HepG2 (cell line): ENCODE results near the gene DYNC2LI1. TPM values are rescaled to one million over a fixed set of nuclear protein-coding genes. Genes with fewer than 3 reads are reported as not detected.

ENCODE experiments used
- ETV5 ChIP-seq: IDR thresholded peaks from 2 replicates; pipeline ENCODE4 v1.6.1; 2018; ENCODE audit warnings: missing biosample characterization, missing genetic modification reagents, inconsistent platforms, borderline replicate concordance
- FOSL2 ChIP-seq: sonication (generic); formaldehyde crosslinking; IDR thresholded peaks from 2 replicates; pipeline ENCODE4 v1.4.0; 2020; ENCODE audit warnings: missing genetic modification reagents
- HNF1A ChIP-seq, 2 experiments: sonication (generic) in 1 of 2; formaldehyde crosslinking in 1 of 2; IDR thresholded peaks; 2 replicates each; pipeline versions ENCODE4 v1.4.0 to v1.6.1; 2016 to 2020; ENCODE audit warnings: borderline replicate concordance in 1 of 2, low read depth in 1 of 2, mild to moderate bottlenecking in 1 of 2, missing genetic modification reagents in 1 of 2
- HNF4A ChIP-seq: sonication (generic); formaldehyde crosslinking; IDR thresholded peaks from 2 replicates; pipeline ENCODE4 v1.4.0; 2020; ENCODE audit warnings: missing genetic modification reagents
- HNF4G ChIP-seq, 2 experiments: sonication (generic) in 1 of 2; formaldehyde crosslinking in 1 of 2; IDR thresholded peaks; 2 replicates each; pipeline versions ENCODE4 v1.4.0 to v1.6.1; 2011 to 2020; ENCODE audit warnings: borderline replicate concordance in 2 of 2, low read depth in 2 of 2, mild to moderate bottlenecking in 2 of 2, low read length in 1 of 2, missing genetic modification reagents in 1 of 2, moderate library complexity in 1 of 2
- KAT8 ChIP-seq: IDR thresholded peaks from 2 replicates; pipeline ENCODE4 v1.6.1; 2016; ENCODE audit warnings: missing genetic modification reagents, missing compliant biosample characterization
- KDM6A ChIP-seq: IDR thresholded peaks from 2 replicates; pipeline ENCODE4 v1.6.1; 2016; ENCODE audit warnings: low read depth
- LCORL ChIP-seq, 2 experiments: fragments of 450-650 bp in 1 of 2; sonication (generic) in 1 of 2; formaldehyde crosslinking in 1 of 2; IDR thresholded peaks; 2 replicates each; pipeline versions ENCODE4 v1.5.0 to v1.6.1; 2017 to 2020; ENCODE audit warnings: antibody characterized with exemption in 1 of 2, missing genetic modification reagents in 1 of 2
- MIXL1 ChIP-seq: IDR thresholded peaks from 2 replicates; pipeline ENCODE4 v1.6.1; 2016
- NR2F1 ChIP-seq, 2 experiments: fragments of 450-650 bp in 1 of 2; formaldehyde crosslinking in 1 of 2; IDR thresholded peaks; 2 replicates each; pipeline versions ENCODE4 v1.5.0 to v1.6.1; 2016 to 2020; ENCODE audit warnings: mild to moderate bottlenecking in 1 of 2, missing compliant biosample characterization in 1 of 2, missing genetic modification reagents in 1 of 2, moderate library complexity in 1 of 2
- PAXIP1 ChIP-seq: sonication (generic); formaldehyde crosslinking; conservative IDR thresholded peaks from 2 replicates; pipeline ENCODE4 v1.4.0; 2020; ENCODE audit warnings: mild to moderate bottlenecking, missing genetic modification reagents, moderate library complexity
- PHB2 ChIP-seq: fragments of 450-650 bp; IDR thresholded peaks from 2 replicates; pipeline ENCODE4 v1.6.1; 2018; ENCODE audit not compliant: partially characterized antibody
- PITX1 ChIP-seq: sonication (generic); formaldehyde crosslinking; IDR thresholded peaks from 2 replicates; pipeline ENCODE4 v1.5.1; 2020; ENCODE audit warnings: mild to moderate bottlenecking, missing genetic modification reagents
- PRMT3 ChIP-seq: sonication (generic); formaldehyde crosslinking; IDR thresholded peaks from 2 replicates; pipeline ENCODE4 v1.8.1; 2022; ENCODE audit warnings: low read depth, mild to moderate bottlenecking, moderate library complexity, missing genetic modification reagents, borderline replicate concordance
- RNF2 ChIP-seq: fragments of 450-650 bp; conservative IDR thresholded peaks from 2 replicates; pipeline ENCODE4 v1.6.1; 2016; ENCODE audit warnings: low read depth
- SALL1 ChIP-seq: sonication (generic); formaldehyde crosslinking; IDR thresholded peaks from 2 replicates; pipeline ENCODE4 v1.8.0; 2022; ENCODE audit warnings: mild to moderate bottlenecking, missing genetic modification reagents
- SOX13 ChIP-seq, 3 experiments: fragments of 450-650 bp in 1 of 3; sonication (generic) in 1 of 3; formaldehyde crosslinking in 1 of 3; IDR thresholded peaks in 2 of 3; conservative IDR thresholded peaks in 1 of 3; 2 replicates each; pipeline versions ENCODE4 v1.5.0 to v1.6.1; 2016 to 2020; ENCODE audit warnings: antibody characterized with exemption in 1 of 3, mild to moderate bottlenecking in 1 of 3, missing compliant biosample characterization in 1 of 3, missing genetic modification reagents in 1 of 3, moderate library complexity in 1 of 3
- ZFP36L2 ChIP-seq: sonication (generic); formaldehyde crosslinking; IDR thresholded peaks from 2 replicates; pipeline ENCODE4 v1.4.0; 2020; ENCODE audit warnings: missing genetic modification reagents
- ZNF709 ChIP-seq: sonication (generic); formaldehyde crosslinking; IDR thresholded peaks from 2 replicates; pipeline ENCODE4 v1.5.0; 2020; ENCODE audit warnings: mild to moderate bottlenecking, missing genetic modification reagents
- polyA plus RNA-seq, 8 experiments: library from polyadenylated mRNA; depleted of rRNA in 3 of 8; stranded (reverse) in 7 of 8; unstranded in 1 of 8; fragments of >200 nt; fragmentation: Illumina TruSeq in 4 of 8; extraction: Trizol in 4 of 8; gene quantifications; 2 replicates each; pipeline versions ENCODE4 v1.2.1 to v1.2.3, GENCODE V29; 2011 to 2016; ENCODE audit warnings: low read depth in 4 of 8, missing spikeins in 1 of 8, mixed read lengths in 1 of 8; ENCODE audit not compliant: insufficient read depth in 1 of 8
- total RNA-seq, 5 experiments: library from RNA; depleted of rRNA; stranded (reverse); fragments of >200 nt; fragmentation: Illumina TruSeq; extraction: Trizol; gene quantifications; 2 replicates each; pipeline ENCODE4 v1.2.3, GENCODE V29; 2016; ENCODE audit warnings: low read depth in 1 of 5

DYNC2LI1 gene
- total and polyA plus RNA-seq, 2 of the 13 experiments (the other 11 are each of a cell fraction or from before 2014, with no cell fraction given), result 16.9 to 23.2 TPM

GRCh38 chr2:43841949-43842865, 68.4 kb downstream of the DYNC2LI1 start (continued):
- TF ChIP-seq HNF1A (IDR thresholded peaks at IDR 0.05; ENCODE audit: low read depth) (0 out of 2 replicates have a peak, but pooled peaks have one; percentile 32), HNF1A (CRISPR knock-in tag; IDR thresholded peaks at IDR 0.05; ENCODE audit: borderline replicate concordance) (peak; percentile 77; the same call in 1 of the 2 replicates), ETV5 (CRISPR knock-in tag) (no peak), RNF2 (no peak), LCORL (IDR thresholded peaks at IDR 0.05) (0 out of 2 replicates have a peak, but pooled peaks have one; percentile 27), LCORL (CRISPR knock-in tag; IDR thresholded peaks at IDR 0.05) (peak; percentile 48; the same call in 1 of the 2 replicates), HNF4A (0 out of 2 replicates have a peak, but pooled peaks have one; percentile 9), HNF4G (IDR thresholded peaks at IDR 0.05; ENCODE audit: borderline replicate concordance, low read depth, low read length) (0 out of 2 replicates have a peak, but pooled peaks have one; percentile 15), HNF4G (CRISPR knock-in tag; IDR thresholded peaks at IDR 0.05; ENCODE audit: borderline replicate concordance, low read depth) (no peak), PRMT3 (CRISPR knock-in tag) (no peak), ZNF709 (no peak), ZFP36L2 (CRISPR knock-in tag) (no peak), SALL1 (CRISPR knock-in tag) (peak; percentile 29), SOX13 (IDR thresholded peaks at IDR 0.05) (no peak), SOX13 (CRISPR knock-in tag; conservative IDR thresholded peaks at IDR 0.05 in 1 of 2, IDR thresholded peaks at IDR 0.05 in 1 of 2) (peak in 1 of 2 experiments; percentile 27; a peak in 1 of 4 replicates), PITX1 (peak; percentile 99), KDM6A (0 out of 2 replicates have a peak, but pooled peaks have one; percentile 17), KAT8 (CRISPR knock-in tag) (no peak; the same call in 1 of the 2 replicates), FOSL2 (CRISPR knock-in tag) (peak; percentile 59; the same call in 1 of the 2 replicates), NR2F1 (CRISPR knock-in tag; IDR thresholded peaks at IDR 0.05) (peak; percentile 8 to 61; a peak in 3 of 4 replicates), PAXIP1 (peak; percentile 87), PHB2 (no peak), MIXL1 (CRISPR knock-in tag) (peak; percentile 26; the same call in 1 of the 2 replicates)
